ENCODE measurements around the gene ACTRT2. TPM values are rescaled to one million over a fixed set of nuclear protein-coding genes. Genes with fewer than 3 reads are reported as not detected.

Gene ACTRT2
- total RNA-seq, 2 donors from 2014 or later = not detected

- WGBS, 2 donors = 75 to 80% methylated on average over 2 to 7 of the region's 7 CpGs
- DNase-seq = no peak
- no peaks in the 10 kb centered on the region for H3K27me3 ChIP-seq
- no peaks in the 10 kb centered on the region for H3K9me3 ChIP-seq
- no peak overlapping the region for H3K27ac ChIP-seq
- intact Hi-C loops (cut with DNase I) = no loop called here
- ATAC-seq = no peak
- H3K36me3 ChIP-seq (replicated peaks in 1 of 2; ENCODE audit: insufficient read depth in 1 of 2, low read depth in 2 of 2) = no peaks in the 10 kb centered on the region
- H3K4me3 ChIP-seq = no peak overlapping the region
- peaks cover 52% of the 10 kb centered on the region for H3K4me1 ChIP-seq
- no peak for TF ChIP-seq POLR2A (IDR thresholded peaks at IDR 0.05)
- no peak for TF ChIP-seq CTCF (IDR thresholded peaks at IDR 0.05)
Measured at GRCh38 chr1:2977886-2978611, 43.2 kb upstream of the ACTRT2 start.

- ATAC-seq (no peak), DNase-seq (no peak)
- Histone ChIP-seq H3K4me3 (no peak overlapping the region), H3K36me3 (replicated peaks in 1 of 2; ENCODE audit: insufficient read depth in 1 of 2, low read depth in 2 of 2) (no peaks in the 10 kb centered on the region), H3K9me3 (no peaks in the 10 kb centered on the region), H3K4me1 (peaks cover 47% of the 10 kb centered on the region), H3K27me3 (no peaks in the 10 kb centered on the region), H3K27ac (no peak overlapping the region)
- TF ChIP-seq POLR2A (IDR thresholded peaks at IDR 0.05) = no peak
- no peak for TF ChIP-seq CTCF (IDR thresholded peaks at IDR 0.05)
- 79 to 91% methylated on average over 10 of the region's 11 CpGs for WGBS, 2 donors
- intact Hi-C loops (cut with DNase I) = no loop called here
Measured at GRCh38 chr1:2978691-2979190, 42.5 kb upstream of the ACTRT2 start.

GRCh38 chr1:2979191-2980072 lies 41.8 kb upstream of the ACTRT2 start:
- Histone ChIP-seq H3K27ac (no peak overlapping the region), H3K4me1 (peaks cover 42% of the 10 kb centered on the region), H3K4me3 (no peak overlapping the region), H3K9me3 (no peaks in the 10 kb centered on the region), H3K27me3 (no peaks in the 10 kb centered on the region), H3K36me3 (replicated peaks in 1 of 2; ENCODE audit: insufficient read depth in 1 of 2, low read depth in 2 of 2) (no peaks in the 10 kb centered on the region)
- intact Hi-C loops (cut with DNase I) = no loop called here
- peak in 1 of 4 donors; percentile 0 for DNase-seq
- 87 to 92% methylated on average over 16 to 33 of the region's 38 CpGs for WGBS, 2 donors
- TF ChIP-seq CTCF (IDR thresholded peaks at IDR 0.05) = no peak
- TF ChIP-seq POLR2A (IDR thresholded peaks at IDR 0.05) = no peak
- no peak for ATAC-seq

GRCh38 chr1:2980073-2980791 lies 41.0 kb upstream of the ACTRT2 start:
- H3K36me3 ChIP-seq (replicated peaks in 1 of 2; ENCODE audit: insufficient read depth in 1 of 2, low read depth in 2 of 2) = no peaks in the 10 kb centered on the region
- no peaks in the 10 kb centered on the region for H3K9me3 ChIP-seq
- ATAC-seq (no peak), DNase-seq (peak in 1 of 4 donors; percentile 1)
- H3K27me3 ChIP-seq = no peaks in the 10 kb centered on the region
- peaks cover 34% of the 10 kb centered on the region for H3K4me1 ChIP-seq
- TF ChIP-seq CTCF (IDR thresholded peaks at IDR 0.05) (no peak), POLR2A (IDR thresholded peaks at IDR 0.05) (no peak)
- no peak overlapping the region for H3K4me3 ChIP-seq
- no peak overlapping the region for H3K27ac ChIP-seq
- WGBS, 2 donors = 67 to 74% methylated on average over 19 to 25 of the region's 25 CpGs
- intact Hi-C loops (cut with DNase I) = no loop called here
